HG02870 (cell line): ENCODE results near the gene ZBTB7B.
A peak's percentile ranks its signal among the peaks of the same experiment; 100 is the strongest.

Source experiments
- ATAC-seq: cut with Tn5 transposase; IDR thresholded peaks from one replicate; pipeline ENCODE4 v1.9.1; 2021; ENCODE audit warnings: mild to moderate bottlenecking, moderate library complexity; ENCODE audit not compliant: unreplicated experiment

The ZBTB7B gene

GRCh38 chr1:155001675-155002463 is 733 bp upstream of the ZBTB7B start:
- ATAC-seq: peak; percentile 56

- no peak for ATAC-seq
Measured at GRCh38 chr1:155003227-155003765, 694 bp downstream of the ZBTB7B start.

GRCh38 chr1:155003766-155004351 is 1.3 kb downstream of the ZBTB7B start:
- no peak for ATAC-seq

- ATAC-seq: no peak
Measured at GRCh38 chr1:155004352-155005075, 1.9 kb downstream of the ZBTB7B start.

- ATAC-seq: no peak
Measured at GRCh38 chr1:155005076-155006011, 2.7 kb downstream of the ZBTB7B start.

GRCh38 chr1:155006601-155007101 is 4.0 kb downstream of the ZBTB7B start:
- ATAC-seq: no peak

GRCh38 chr1:155007251-155007828 is 4.7 kb downstream of the ZBTB7B start:
- no peak for ATAC-seq

- no peak for ATAC-seq
Measured at GRCh38 chr1:155008015-155008941, 5.7 kb downstream of the ZBTB7B start.

- ATAC-seq: no peak
Measured at GRCh38 chr1:155009221-155009711, 6.7 kb downstream of the ZBTB7B start.

- no peak for ATAC-seq
Measured at GRCh38 chr1:155009742-155010141, 7.1 kb downstream of the ZBTB7B start.

- ATAC-seq: no peak
Measured at GRCh38 chr1:155010211-155010918, 7.8 kb downstream of the ZBTB7B start.

GRCh38 chr1:155011004-155011416 is 8.4 kb downstream of the ZBTB7B start:
- ATAC-seq: no peak

GRCh38 chr1:155011437-155012025 is 8.9 kb downstream of the ZBTB7B start:
- ATAC-seq: no peak

- no peak for ATAC-seq
Measured at GRCh38 chr1:155012026-155012546, 9.5 kb downstream of the ZBTB7B start.

GRCh38 chr1:155012776-155013602 is 10.4 kb downstream of the ZBTB7B start:
- no peak for ATAC-seq

GRCh38 chr1:155013632-155014031 is 11.0 kb downstream of the ZBTB7B start:
- no peak for ATAC-seq
